ENCODE data around the gene PACS2. TPM values are rescaled to one million over a fixed set of nuclear protein-coding genes. Genes with fewer than 3 reads are reported as not detected.

The PACS2 gene
- total RNA-seq, 1 experiment from 2014 or later, result 57.7 TPM

DNA sequence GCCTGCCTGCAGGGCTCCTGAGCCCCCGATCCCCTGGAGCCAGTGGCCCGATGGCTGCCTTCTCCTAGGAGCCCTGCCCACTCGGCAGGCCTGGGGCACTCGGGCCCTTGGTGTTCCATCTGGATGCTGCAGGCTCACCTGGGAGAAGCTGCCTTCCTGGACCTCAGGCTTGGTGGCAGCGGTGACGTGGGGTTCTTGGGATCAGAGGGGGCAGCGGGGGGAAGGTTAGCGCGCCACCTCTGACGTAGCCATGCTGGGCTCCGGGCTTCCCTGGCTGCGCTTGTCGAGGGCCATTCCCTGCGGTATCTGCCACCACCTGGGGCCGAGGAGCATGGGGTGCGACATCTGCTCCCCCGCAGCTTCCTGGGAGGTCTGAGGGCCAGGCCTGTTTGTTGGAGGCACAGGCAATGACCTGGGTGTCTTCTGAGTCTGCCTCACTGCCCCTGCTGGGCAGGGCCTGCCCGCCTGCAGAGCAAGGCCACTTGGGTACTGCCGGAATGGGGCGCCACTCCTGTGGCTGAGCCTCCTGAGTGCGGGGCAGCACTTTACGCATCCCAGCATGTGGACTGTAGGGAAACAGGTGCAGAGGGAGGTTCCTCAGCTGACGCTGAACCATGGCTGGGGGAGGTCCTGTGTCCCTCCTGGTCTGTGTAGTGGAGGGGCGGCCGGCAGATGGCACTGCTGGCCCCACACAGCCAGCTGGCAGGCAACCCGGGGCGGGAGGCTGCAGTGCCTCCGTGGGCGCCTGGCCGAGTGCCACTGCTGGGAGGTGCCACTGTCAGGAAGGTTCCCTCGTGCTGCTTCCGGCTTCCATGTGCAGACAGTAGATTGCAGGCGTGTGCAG is 125.4 kb downstream of the PACS2 start:
- CTCF ChIA-PET, result interaction anchor here (0.6 to 1.0 kb wide), 2 partner anchors 9 to 71 kb away, joined by 3 to 4 read pairs; no protein-coding TSS in a partner anchor
- intact Hi-C loops (cut with micrococcal nuclease), result no loop called here
- H3K4me3 Mint-ChIP-seq (ENCODE audit: unreplicated experiment), result no peak overlapping the region

GRCh38 chr14:105440554-105440900 is 126.0 kb downstream of the PACS2 start:
- intact Hi-C loops (cut with micrococcal nuclease), result no loop called here
- Mint-ChIP-seq H3K9me3 (ENCODE audit: unreplicated experiment) (no peaks in the 10 kb centered on the region), H3K27me3 (ENCODE audit: insufficient read depth, unreplicated experiment) (no peaks in the 10 kb centered on the region), H3K4me1 (ENCODE audit: insufficient read depth, unreplicated experiment) (peaks cover 15% of the 10 kb centered on the region), H3K27ac (ENCODE audit: low read depth, unreplicated experiment) (no peak overlapping the region), H3K4me3 (ENCODE audit: unreplicated experiment) (no peak overlapping the region), H3K36me3 (ENCODE audit: insufficient read depth, unreplicated experiment) (peaks cover 7% of the 10 kb centered on the region)
- TF ChIP-seq CTCF (IDR thresholded peaks at IDR 0.05; ENCODE audit: unreplicated experiment), result no peak
- CTCF ChIA-PET, result interaction anchor here (1.0 kb wide), 1 partner anchor 71 kb away, joined by 3 read pairs; no protein-coding TSS in a partner anchor
- no peak for DNase-seq (ENCODE audit: unreplicated experiment)
- POLR2A ChIA-PET, result no interaction called here
- BruUV-seq (replicated peaks), result no TSS peak

More for the DNA sequence above, 125.4 kb downstream of the PACS2 start:
- POLR2A ChIA-PET, result no interaction called here
- DNase-seq (ENCODE audit: unreplicated experiment), result peak; percentile 57
- peaks cover 15% of the 10 kb centered on the region for H3K4me1 Mint-ChIP-seq (ENCODE audit: insufficient read depth, unreplicated experiment)
- no peaks in the 10 kb centered on the region for H3K27me3 Mint-ChIP-seq (ENCODE audit: insufficient read depth, unreplicated experiment)
- BruUV-seq (replicated peaks), result no TSS peak
- peaks cover 7% of the 10 kb centered on the region for H3K36me3 Mint-ChIP-seq (ENCODE audit: insufficient read depth, unreplicated experiment)
- no peaks in the 10 kb centered on the region for H3K9me3 Mint-ChIP-seq (ENCODE audit: unreplicated experiment)
- TF ChIP-seq CTCF (IDR thresholded peaks at IDR 0.05; ENCODE audit: unreplicated experiment), result peak; percentile 29
- no peak overlapping the region for H3K27ac Mint-ChIP-seq (ENCODE audit: low read depth, unreplicated experiment)

- Mint-ChIP-seq H3K4me1 (ENCODE audit: insufficient read depth, unreplicated experiment) (peaks cover 11% of the 10 kb centered on the region), H3K9me3 (ENCODE audit: unreplicated experiment) (no peaks in the 10 kb centered on the region), H3K27ac (ENCODE audit: low read depth, unreplicated experiment) (no peak overlapping the region), H3K36me3 (ENCODE audit: insufficient read depth, unreplicated experiment) (peaks cover 7% of the 10 kb centered on the region), H3K4me3 (ENCODE audit: unreplicated experiment) (no peak overlapping the region), H3K27me3 (ENCODE audit: insufficient read depth, unreplicated experiment) (no peaks in the 10 kb centered on the region)
- no TSS peak for BruUV-seq (replicated peaks)
- intact Hi-C loops (cut with micrococcal nuclease), result no loop called here
- ChIA-PET CTCF (interaction anchor here (0.8 kb wide), 1 partner anchor 49 kb away, joined by 3 read pairs; no protein-coding TSS in a partner anchor), POLR2A (no interaction called here)
- no peak for TF ChIP-seq CTCF (IDR thresholded peaks at IDR 0.05; ENCODE audit: unreplicated experiment)
- no peak for DNase-seq (ENCODE audit: unreplicated experiment)
Observed at GRCh38 chr14:105440992-105441391, 126.4 kb downstream of the PACS2 start.

GRCh38 chr14:105442125-105442524 is 127.6 kb downstream of the PACS2 start:
- H3K27me3 Mint-ChIP-seq (ENCODE audit: insufficient read depth, unreplicated experiment), result no peaks in the 10 kb centered on the region
- peak overlapping the region; percentile 80 for H3K27ac Mint-ChIP-seq (ENCODE audit: low read depth, unreplicated experiment)
- DNase-seq (ENCODE audit: unreplicated experiment), result no peak
- no peak overlapping the region for H3K4me3 Mint-ChIP-seq (ENCODE audit: unreplicated experiment)
- H3K36me3 Mint-ChIP-seq (ENCODE audit: insufficient read depth, unreplicated experiment), result peaks cover 7% of the 10 kb centered on the region
- intact Hi-C loops (cut with micrococcal nuclease), result no loop called here
- H3K9me3 Mint-ChIP-seq (ENCODE audit: unreplicated experiment), result no peaks in the 10 kb centered on the region
- H3K4me1 Mint-ChIP-seq (ENCODE audit: insufficient read depth, unreplicated experiment), result peaks cover 6% of the 10 kb centered on the region
- no TSS peak for BruUV-seq (replicated peaks)
- POLR2A ChIA-PET, result no interaction called here
- CTCF ChIA-PET, result no interaction called here
- no peak for TF ChIP-seq CTCF (IDR thresholded peaks at IDR 0.05; ENCODE audit: unreplicated experiment)
